B cell (primary cell): ENCODE measurements around the gene UBR1. TPM values are rescaled to one million over a fixed set of nuclear protein-coding genes. Genes with fewer than 3 reads are reported as not detected.

Experiments used
- ATAC-seq: fragments of 200-7000 bp; cut with Tn5 transposase; one replicate; pipeline ENCODE4 v1.10.0; 2021; ENCODE audit warnings: low read depth, mild to moderate bottlenecking, moderate number of reproducible peaks, moderate library complexity
- CTCF ChIA-PET: fragments of 350-600 bp; sonication (Branson Sonifier 250); formaldehyde crosslinking; loops from one replicate; lab custom pipeline; 2021; ENCODE audit warnings: antibody characterized with exemption, inconsistent platforms; lab: Charles Lee
- POLR2A ChIA-PET: fragments of 350-600 bp; sonication (Branson Sonifier 250); formaldehyde crosslinking; loops from one replicate; lab custom pipeline; 2021; ENCODE audit warnings: antibody characterized with exemption; lab: Charles Lee
- DNase-seq: peaks from one replicate; pipeline ENCODE4 v3.0.0; 2013
- H2AFZ ChIP-seq: 2 replicates; pipeline ENCODE4 v1.6.1; 2012; ENCODE audit warnings: mild to moderate bottlenecking, low read depth, low read length; ENCODE audit not compliant: insufficient read depth, poor library complexity, severe bottlenecking
- H3K27ac ChIP-seq, 2 donors: 1 replicate in 1 of 2; 2 replicates in 1 of 2; pipeline ENCODE4 v1.5.1; 2012 to 2013; ENCODE audit warnings: low read length in 2 of 2, mild to moderate bottlenecking in 2 of 2, moderate library complexity in 1 of 2
- H3K27me3 ChIP-seq, 4 experiments: fragments of 200-600 bp in 1 of 4; sonication (generic) in 1 of 4; replicated peaks in 1 of 4; 1 replicate in 2 of 4; 2 replicates in 2 of 4; pipeline versions ENCODE4 v1.6.1 to v1.7.0; 2013 to 2016; ENCODE audit warnings: low read length in 3 of 4, mild to moderate bottlenecking in 2 of 4, mixed read lengths in 1 of 4, moderate library complexity in 1 of 4; ENCODE audit not compliant: insufficient read depth in 4 of 4, control insufficient read depth in 3 of 4; ENCODE audit errors: control extremely low read depth in 1 of 4
- H3K36me3 ChIP-seq, 2 experiments: replicated peaks in 1 of 2; 1 replicate in 1 of 2; 2 replicates in 1 of 2; pipeline versions ENCODE4 v1.6.1 to v1.7.1; 2013; ENCODE audit warnings: low read length in 1 of 2; ENCODE audit not compliant: insufficient read depth in 2 of 2, control insufficient read depth in 1 of 2; ENCODE audit errors: control extremely low read depth in 1 of 2, extremely low read depth in 1 of 2
- H3K4me1 ChIP-seq, 2 donors: fragments of 200-600 bp in 1 of 2; sonication (generic) in 1 of 2; 1 replicate in 1 of 2; 2 replicates in 1 of 2; pipeline versions ENCODE4 v1.5.1 to v1.6.1; 2013 to 2017; ENCODE audit warnings: low read length in 2 of 2; ENCODE audit not compliant: control insufficient read depth in 2 of 2, insufficient read depth in 2 of 2
- H3K4me2 ChIP-seq: replicated peaks from 2 replicates; pipeline ENCODE3; 2012; ENCODE audit warnings: mild to moderate bottlenecking, low read depth, low read length; ENCODE audit not compliant: poor library complexity, severe bottlenecking
- H3K4me3 ChIP-seq, 5 experiments: fragments of 200-600 bp in 1 of 5; sonication (generic) in 1 of 5; 1 replicate in 3 of 5; 2 replicates in 2 of 5; pipeline versions ENCODE4 v1.5.1 to v1.7.0; 2011 to 2016; ENCODE audit warnings: low read length in 4 of 5, mild to moderate bottlenecking in 4 of 5, low read depth in 2 of 5, control low read depth in 1 of 5, moderate library complexity in 1 of 5; ENCODE audit not compliant: insufficient read depth in 1 of 5; ENCODE audit errors: control extremely low read depth in 1 of 5, extremely low read depth in 1 of 5
- H3K79me2 ChIP-seq: fragments of 200-600 bp; sonication (generic); one replicate; pipeline ENCODE4 v1.6.0; 2016; ENCODE audit warnings: low read length; ENCODE audit not compliant: control insufficient read depth, insufficient read depth
- H3K9ac ChIP-seq: fragments of 200-600 bp; sonication (generic); 2 replicates; pipeline ENCODE4 v1.6.1; 2017; ENCODE audit warnings: mild to moderate bottlenecking, low read length, moderate library complexity
- H3K9me3 ChIP-seq, 3 donors: one replicate each; pipeline versions ENCODE4 v1.6.1 to v1.7.1; 2013; ENCODE audit warnings: low read length in 2 of 3; ENCODE audit not compliant: control insufficient read depth in 2 of 3, insufficient read depth in 1 of 3; ENCODE audit errors: control extremely low read depth in 1 of 3
- H4K20me1 ChIP-seq: 2 replicates; pipeline ENCODE4 v1.6.0; 2012; ENCODE audit warnings: mild to moderate bottlenecking, low read length; ENCODE audit not compliant: insufficient read depth, control insufficient read depth, poor library complexity, severe bottlenecking
- H3K27ac Mint-ChIP-seq: one replicate; pipeline ENCODE4 v1.8.0; 2021; ENCODE audit warnings: mixed read lengths
- H3K27me3 Mint-ChIP-seq: one replicate; pipeline ENCODE4 v1.8.0; 2021; ENCODE audit warnings: mixed read lengths
- H3K4me1 Mint-ChIP-seq: one replicate; pipeline ENCODE4 v1.8.0; 2021; ENCODE audit warnings: mixed read lengths
- H3K4me3 Mint-ChIP-seq: one replicate; pipeline ENCODE4 v1.8.0; 2021; ENCODE audit warnings: mixed read lengths
- H3K9me3 Mint-ChIP-seq: one replicate; pipeline ENCODE4 v1.8.0; 2022; ENCODE audit warnings: mixed read lengths; ENCODE audit not compliant: insufficient read depth
- EZH2 ChIP-seq: IDR thresholded peaks from 2 replicates; pipeline ENCODE4 v1.6.1; 2012; ENCODE audit warnings: borderline replicate concordance, low read depth, mild to moderate bottlenecking, moderate library complexity, low read length; ENCODE audit not compliant: insufficient read depth, poor library complexity, severe bottlenecking
- WGBS: methylation state at CpG from one replicate; pipeline ENCODE4 v1.1.5; 2013; ENCODE audit warnings: missing lambda C conversion rate; ENCODE audit not compliant: insufficient coverage; 5-methylcytosine and 5-hydroxymethylcytosine counted together
- intact Hi-C: fragments of 100-400 bp; cut with micrococcal nuclease; formaldehyde crosslinking; loops from one replicate; pipeline ENCODE4 v1.10.0; 2022
- polyA plus RNA-seq: library from polyadenylated mRNA; depleted of rRNA; stranded (reverse); fragments of >200 nt; gene quantifications from 2 replicates; pipeline ENCODE4 v1.2.3, GENCODE V29; 2012
- total RNA-seq, 2 donors: library from RNA; stranded (reverse); fragments of 120-200 nt in 1 of 2; gene quantifications; 1 replicate in 1 of 2; 2 replicates in 1 of 2; pipeline versions ENCODE4 v1.2.3 to v1.2.4, GENCODE V29; 2013 to 2022
- TF ChIP-seq, protein P1 (sequence below): fragments of 200-600 bp; IDR thresholded peaks from one replicate; pipeline ENCODE4 v1.8.0; 2022; ENCODE audit warnings: antibody characterized with exemption, mild to moderate bottlenecking

UBR1 gene
- total and polyA plus RNA-seq, 2 donors (not counting 1 experiment from before 2014, with no cell fraction given) = 9.7 to 66.7 TPM

DNA sequence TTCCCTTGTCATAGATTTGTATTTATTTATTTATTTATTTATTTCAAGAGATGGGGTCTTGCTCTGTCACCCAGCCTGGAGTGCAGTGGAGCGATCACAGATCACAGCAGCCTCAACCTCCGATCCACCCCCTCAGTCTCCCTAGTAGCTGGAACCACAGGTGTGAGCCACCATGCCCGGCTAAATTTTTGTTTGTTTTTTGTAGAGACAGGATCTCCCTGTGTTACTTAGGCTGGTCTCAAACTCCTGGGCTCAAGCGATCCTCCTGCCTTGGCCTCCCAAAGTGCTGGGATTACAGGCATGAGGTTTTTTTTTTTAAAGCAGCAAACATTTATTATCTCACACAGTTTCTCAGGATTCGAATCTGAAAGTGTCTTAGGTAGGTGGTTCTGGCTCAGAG is 187.8 kb downstream of the UBR1 start:
- H3K27me3 Mint-ChIP-seq = no peaks in the 10 kb centered on the region
- no peak overlapping the region for H3K4me3 Mint-ChIP-seq
- peaks cover 58% of the 10 kb centered on the region for H3K79me2 ChIP-seq

DNA sequence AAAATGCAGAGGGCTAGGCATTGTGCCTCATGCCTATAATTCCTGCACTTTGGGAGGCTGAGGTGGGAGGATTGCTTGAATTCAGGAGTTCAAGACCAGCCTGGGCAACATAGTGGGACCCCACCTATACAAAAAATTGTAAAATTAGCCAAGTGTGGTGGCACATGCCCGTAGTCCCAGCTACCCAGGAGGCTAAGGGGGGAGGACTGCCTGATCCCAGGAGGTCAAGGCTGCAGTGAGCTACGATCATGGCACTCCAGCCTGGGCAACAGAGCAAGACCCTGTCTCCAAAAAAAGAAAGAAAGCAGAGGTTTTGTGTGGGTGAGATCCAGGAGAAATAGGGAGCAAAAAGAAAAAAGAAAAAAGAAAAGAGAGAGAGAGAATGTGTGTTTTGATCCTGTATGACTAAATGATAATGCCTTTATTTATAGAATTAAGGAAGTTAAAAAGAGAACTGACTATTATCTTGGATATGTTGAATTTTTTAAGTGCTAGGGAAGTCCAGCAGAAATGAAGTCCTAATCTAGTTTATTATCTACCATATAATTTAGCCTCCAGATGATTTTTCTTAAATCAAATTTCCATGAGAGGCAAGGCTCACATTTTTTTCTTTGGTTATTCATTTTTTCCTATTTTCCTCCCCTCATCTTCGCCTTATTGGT is 190.1 kb downstream of the UBR1 start:
- Mint-ChIP-seq H3K4me1 (peaks cover 42% of the 10 kb centered on the region), H3K4me3 (no peak overlapping the region)
- no peaks in the 10 kb centered on the region for H3K27me3 ChIP-seq

More for the DNA sequence above, 187.8 kb downstream of the UBR1 start:
- no peak for DNase-seq
- intact Hi-C loops = no loop called here
- no peak for TF ChIP-seq EZH2
- TF ChIP-seq, protein P1, sequence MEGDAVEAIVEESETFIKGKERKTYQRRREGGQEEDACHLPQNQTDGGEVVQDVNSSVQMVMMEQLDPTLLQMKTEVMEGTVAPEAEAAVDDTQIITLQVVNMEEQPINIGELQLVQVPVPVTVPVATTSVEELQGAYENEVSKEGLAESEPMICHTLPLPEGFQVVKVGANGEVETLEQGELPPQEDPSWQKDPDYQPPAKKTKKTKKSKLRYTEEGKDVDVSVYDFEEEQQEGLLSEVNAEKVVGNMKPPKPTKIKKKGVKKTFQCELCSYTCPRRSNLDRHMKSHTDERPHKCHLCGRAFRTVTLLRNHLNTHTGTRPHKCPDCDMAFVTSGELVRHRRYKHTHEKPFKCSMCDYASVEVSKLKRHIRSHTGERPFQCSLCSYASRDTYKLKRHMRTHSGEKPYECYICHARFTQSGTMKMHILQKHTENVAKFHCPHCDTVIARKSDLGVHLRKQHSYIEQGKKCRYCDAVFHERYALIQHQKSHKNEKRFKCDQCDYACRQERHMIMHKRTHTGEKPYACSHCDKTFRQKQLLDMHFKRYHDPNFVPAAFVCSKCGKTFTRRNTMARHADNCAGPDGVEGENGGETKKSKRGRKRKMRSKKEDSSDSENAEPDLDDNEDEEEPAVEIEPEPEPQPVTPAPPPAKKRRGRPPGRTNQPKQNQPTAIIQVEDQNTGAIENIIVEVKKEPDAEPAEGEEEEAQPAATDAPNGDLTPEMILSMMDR = no peak
- Mint-ChIP-seq H3K9me3 (no peaks in the 10 kb centered on the region), H3K4me1 (peaks cover 50% of the 10 kb centered on the region), H3K27ac (no peak overlapping the region)
- WGBS = no CpG with 5 or more reads among the region's 5 CpGs
- Histone ChIP-seq H3K27me3 (no peaks in the 10 kb centered on the region), H3K4me3 (no peak overlapping the region), H3K36me3 (no peaks in the 10 kb centered on the region), H3K4me2 (no peak overlapping the region), H2AFZ (no peak overlapping the region), H3K9me3 (no peaks in the 10 kb centered on the region), H4K20me1 (no peaks in the 10 kb centered on the region), H3K27ac (no peak overlapping the region), H3K9ac (no peak overlapping the region), H3K4me1 (peaks cover 12 to 27% of the 10 kb centered on the region in 2 donors)
- CTCF ChIA-PET = interaction anchor here (2.5 kb wide), 1 partner anchor 9 kb away, joined by 11 read pairs; no protein-coding TSS in a partner anchor
- POLR2A ChIA-PET = no interaction called here
- no peak for ATAC-seq

More for the DNA sequence above, 190.1 kb downstream of the UBR1 start:
- peaks cover 12 to 19% of the 10 kb centered on the region in 2 donors for H3K4me1 ChIP-seq
- ATAC-seq (no peak), DNase-seq (no peak)
- ChIA-PET POLR2A (interaction anchor here (0.6 kb wide), 1 partner anchor 285 kb away, joined by 8 read pairs; no protein-coding TSS in a partner anchor), CTCF (interaction anchor here (1.5 kb wide), 1 partner anchor 11 kb away, joined by 7 read pairs; no protein-coding TSS in a partner anchor)
- H4K20me1 ChIP-seq = peaks cover 6% of the 10 kb centered on the region
- 77% methylated on average over 2 of the region's 3 CpGs for WGBS
- no peaks in the 10 kb centered on the region for H3K9me3 ChIP-seq
- H3K79me2 ChIP-seq = peaks cover 76% of the 10 kb centered on the region
- intact Hi-C loops = no loop called here
- H3K36me3 ChIP-seq = no peaks in the 10 kb centered on the region
- H3K4me3 ChIP-seq = no peak overlapping the region
- H3K9me3 Mint-ChIP-seq = no peaks in the 10 kb centered on the region
- no peak overlapping the region for H3K27ac Mint-ChIP-seq
- no peak for TF ChIP-seq EZH2
- TF ChIP-seq, protein P1 = no peak
- H3K27ac ChIP-seq = no peak overlapping the region
- no peaks in the 10 kb centered on the region for H3K27me3 Mint-ChIP-seq
- H3K9ac ChIP-seq = no peak overlapping the region
- no peak overlapping the region for H3K4me2 ChIP-seq
- no peak overlapping the region for H2AFZ ChIP-seq
